Endothelial cell of umbilical vein (primary cell): ENCODE data around the gene SKAP1.

Experiments
- EZH2 ChIP-seq: IDR thresholded peaks from 2 replicates; pipeline ENCODE4 v1.6.1; 2012; ENCODE audit warnings: borderline replicate concordance, low read depth, mild to moderate bottlenecking, moderate library complexity, low read length, inconsistent platforms; ENCODE audit not compliant: severe bottlenecking
- FOS ChIP-seq: IDR thresholded peaks from 2 replicates; pipeline ENCODE4 v1.6.1; 2011; ENCODE audit warnings: mild to moderate bottlenecking, low read length, moderate library complexity, borderline replicate concordance; ENCODE audit not compliant: insufficient read depth
- GATA2 ChIP-seq: IDR thresholded peaks from 2 replicates; pipeline ENCODE4 v1.7.0; 2011; ENCODE audit warnings: low read depth, mild to moderate bottlenecking, moderate library complexity, mixed read lengths, low read length; ENCODE audit not compliant: insufficient read length, insufficient read depth
- MYC ChIP-seq: IDR thresholded peaks from one replicate; pipeline ENCODE4 v1.6.1; 2011; ENCODE audit warnings: mild to moderate bottlenecking, low read depth, low read length
- POLR2A ChIP-seq: IDR thresholded peaks from 2 replicates; pipeline ENCODE4 v1.6.1; 2012; ENCODE audit warnings: low read depth, mild to moderate bottlenecking, control low read depth, low read length
- POLR2AphosphoS5 ChIP-seq: IDR thresholded peaks from 2 replicates; pipeline ENCODE4 v1.6.1; 2012; ENCODE audit warnings: low read depth, mild to moderate bottlenecking, control low read depth, low read length, moderate library complexity; ENCODE audit not compliant: insufficient read depth
- TF ChIP-seq, protein P1 (sequence below), 2 donors: IDR thresholded peaks; 1 replicate in 1 of 2; 2 replicates in 1 of 2; pipeline ENCODE4 v1.5.1; 2011; ENCODE audit warnings: low read length in 2 of 2, mild to moderate bottlenecking in 2 of 2, moderate library complexity in 2 of 2, control low read depth in 1 of 2, inconsistent platforms in 1 of 2, low read depth in 1 of 2; ENCODE audit not compliant: insufficient read depth in 1 of 2; ENCODE audit errors: extremely low read depth in 1 of 2
- TF ChIP-seq, protein P2 (sequence below): IDR thresholded peaks from 2 replicates; pipeline ENCODE4 v1.6.1; 2011; ENCODE audit not compliant: insufficient read depth, insufficient read length

GRCh38 chr17:48084932-48085331 is 345.1 kb downstream of the SKAP1 start:
- TF ChIP-seq, protein P1, sequence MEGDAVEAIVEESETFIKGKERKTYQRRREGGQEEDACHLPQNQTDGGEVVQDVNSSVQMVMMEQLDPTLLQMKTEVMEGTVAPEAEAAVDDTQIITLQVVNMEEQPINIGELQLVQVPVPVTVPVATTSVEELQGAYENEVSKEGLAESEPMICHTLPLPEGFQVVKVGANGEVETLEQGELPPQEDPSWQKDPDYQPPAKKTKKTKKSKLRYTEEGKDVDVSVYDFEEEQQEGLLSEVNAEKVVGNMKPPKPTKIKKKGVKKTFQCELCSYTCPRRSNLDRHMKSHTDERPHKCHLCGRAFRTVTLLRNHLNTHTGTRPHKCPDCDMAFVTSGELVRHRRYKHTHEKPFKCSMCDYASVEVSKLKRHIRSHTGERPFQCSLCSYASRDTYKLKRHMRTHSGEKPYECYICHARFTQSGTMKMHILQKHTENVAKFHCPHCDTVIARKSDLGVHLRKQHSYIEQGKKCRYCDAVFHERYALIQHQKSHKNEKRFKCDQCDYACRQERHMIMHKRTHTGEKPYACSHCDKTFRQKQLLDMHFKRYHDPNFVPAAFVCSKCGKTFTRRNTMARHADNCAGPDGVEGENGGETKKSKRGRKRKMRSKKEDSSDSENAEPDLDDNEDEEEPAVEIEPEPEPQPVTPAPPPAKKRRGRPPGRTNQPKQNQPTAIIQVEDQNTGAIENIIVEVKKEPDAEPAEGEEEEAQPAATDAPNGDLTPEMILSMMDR (IDR thresholded peaks at IDR 0.05; ENCODE audit: extremely low read depth in 1 of 2, insufficient read depth in 1 of 2, low read depth in 1 of 2, low read length in 2 of 2), result no peak
- TF ChIP-seq POLR2AphosphoS5 (no peak), MYC (no peak), FOS (no peak), EZH2 (no peak), POLR2A (no peak), GATA2 (no peak)
- TF ChIP-seq, protein P2, sequence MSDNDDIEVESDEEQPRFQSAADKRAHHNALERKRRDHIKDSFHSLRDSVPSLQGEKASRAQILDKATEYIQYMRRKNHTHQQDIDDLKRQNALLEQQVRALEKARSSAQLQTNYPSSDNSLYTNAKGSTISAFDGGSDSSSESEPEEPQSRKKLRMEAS, result no peak
